A673 (cell line): ENCODE results near the gene TENM4. TPM values are rescaled to one million over a fixed set of nuclear protein-coding genes. Genes with fewer than 3 reads are reported as not detected.

Experiments
- BruUV-seq: library from RNA; stranded (reverse); fragments of 400-500 nt; replicated peaks from 2 replicates; lab custom pipeline; 2021; lab: Mats Ljungman, UMichigan
- CTCF ChIA-PET: fragments of 300-600 bp; sonication (Branson Sonifier 250); formaldehyde crosslinking; loops from one replicate; lab custom pipeline; 2022; ENCODE audit warnings: antibody characterized with exemption; lab: Charles Lee
- POLR2A ChIA-PET: fragments of 300-600 bp; sonication (Branson Sonifier 250); formaldehyde crosslinking; loops from one replicate; lab custom pipeline; 2022; ENCODE audit warnings: antibody characterized with exemption; ENCODE audit not compliant: low non-redundant PET; lab: Charles Lee
- DNase-seq: peaks from one replicate; pipeline ENCODE4 v3.0.0-alpha.2; 2015; ENCODE audit warnings: low spot score
- H3K27ac ChIP-seq: fragments of 200-600 bp; sonication (generic); 2 replicates; pipeline ENCODE4 v1.5.1; 2016; ENCODE audit warnings: mixed run types, low read depth, mild to moderate bottlenecking, mixed read lengths, antibody characterized with exemption, low read length; ENCODE audit not compliant: poor library complexity, severe bottlenecking
- H3K27me3 ChIP-seq: fragments of 200-600 bp; sonication (generic); replicated peaks from 2 replicates; pipeline ENCODE4 v1.6.1; 2017; ENCODE audit warnings: mixed run types, low read depth, mild to moderate bottlenecking, mixed read lengths, antibody characterized with exemption, low read length; ENCODE audit not compliant: insufficient read depth, poor library complexity
- H3K36me3 ChIP-seq: fragments of 200-600 bp; sonication (generic); 2 replicates; pipeline ENCODE4 v1.6.1; 2016; ENCODE audit warnings: mixed run types, mild to moderate bottlenecking, mixed read lengths, antibody characterized with exemption, low read length; ENCODE audit not compliant: insufficient read depth, poor library complexity, severe bottlenecking
- H3K4me1 ChIP-seq: fragments of 200-600 bp; sonication (generic); 2 replicates; pipeline ENCODE4 v1.6.1; 2017; ENCODE audit warnings: mixed run types, mild to moderate bottlenecking, mixed read lengths, antibody characterized with exemption, low read length; ENCODE audit not compliant: insufficient read depth, poor library complexity, severe bottlenecking
- H3K4me3 ChIP-seq: fragments of 200-600 bp; sonication (generic); 2 replicates; pipeline ENCODE4 v1.5.1; 2016; ENCODE audit warnings: low read depth, mixed run types, mild to moderate bottlenecking, mixed read lengths, low read length; ENCODE audit not compliant: poor library complexity, severe bottlenecking
- H3K9me3 ChIP-seq: fragments of 200-600 bp; sonication (generic); 2 replicates; pipeline ENCODE4 v1.6.1; 2016; ENCODE audit warnings: mixed run types, low read depth, mild to moderate bottlenecking, mixed read lengths, antibody characterized with exemption, low read length; ENCODE audit not compliant: poor library complexity, severe bottlenecking
- CTCF ChIP-seq: fragments of 300-800, 200-600 bp; sonication (generic); conservative IDR thresholded peaks from 2 replicates; pipeline ENCODE4 v1.5.1; 2017; ENCODE audit warnings: low read depth, mild to moderate bottlenecking, antibody characterized with exemption, low read length, moderate library complexity, mixed read lengths
- EZH2 ChIP-seq: fragments of 200-600 bp; sonication (generic); IDR thresholded peaks from 2 replicates; pipeline ENCODE4 v1.6.1; 2017; ENCODE audit warnings: borderline replicate concordance, low read depth, mild to moderate bottlenecking, mixed read lengths, antibody characterized with exemption, low read length; ENCODE audit not compliant: poor library complexity, severe bottlenecking
- intact Hi-C: fragments of 100-400 bp; cut with micrococcal nuclease; formaldehyde crosslinking; loops from one replicate; pipeline ENCODE4 v1.10.0; 2022; ENCODE audit not compliant: unreplicated experiment
- total RNA-seq: library from RNA; stranded (reverse); gene quantifications from 2 replicates; pipeline ENCODE4 v1.2.3, GENCODE V29; 2021

Gene TENM4
- total RNA-seq, 1 experiment from 2014 or later = 0.11 TPM

DNA sequence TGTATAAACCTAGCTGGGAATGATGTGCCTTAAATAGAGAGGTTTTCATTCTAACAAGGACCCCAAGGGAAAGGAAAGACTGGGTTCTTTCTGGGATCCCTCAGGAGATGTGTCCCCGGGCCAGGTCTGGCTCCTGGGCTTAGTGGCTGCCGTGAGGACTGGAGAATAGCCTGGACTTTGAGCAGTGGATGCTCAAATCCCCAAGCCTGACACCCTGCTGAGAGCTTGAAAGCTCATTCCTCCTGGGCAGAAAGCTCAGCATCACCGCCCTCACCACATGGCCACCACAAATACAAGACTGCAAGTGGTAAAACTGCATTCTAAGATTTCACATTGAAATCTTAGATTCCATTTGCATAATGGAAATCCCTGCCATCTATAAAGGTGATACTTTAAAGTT, 786.8 kb downstream of the TENM4 start:
- H3K4me1 ChIP-seq = no peaks in the 10 kb centered on the region
- ChIA-PET CTCF (no interaction called here), POLR2A (no interaction called here)
- no peaks in the 10 kb centered on the region for H3K27me3 ChIP-seq
- TF ChIP-seq EZH2 = no peak
- no peak overlapping the region for H3K4me3 ChIP-seq
- no TSS peak for BruUV-seq
- no peaks in the 10 kb centered on the region for H3K36me3 ChIP-seq
- H3K27ac ChIP-seq = no peak overlapping the region
- intact Hi-C loops = no loop called here
- DNase-seq = no peak
- H3K9me3 ChIP-seq = no peaks in the 10 kb centered on the region

- no peak overlapping the region for H3K4me3 ChIP-seq
- ChIA-PET CTCF (no interaction called here), POLR2A (interaction anchor here (0.9 kb wide), 1 partner anchor 20 kb away, joined by 3 read pairs; no protein-coding TSS in a partner anchor)
- no peaks in the 10 kb centered on the region for H3K36me3 ChIP-seq
- intact Hi-C loops = no loop called here
- no TSS peak for BruUV-seq
- no peaks in the 10 kb centered on the region for H3K4me1 ChIP-seq
- no peaks in the 10 kb centered on the region for H3K27me3 ChIP-seq
- no peak overlapping the region for H3K27ac ChIP-seq
- TF ChIP-seq CTCF (no peak), EZH2 (no peak)
- H3K9me3 ChIP-seq = no peaks in the 10 kb centered on the region
- no peak for DNase-seq
Measured at GRCh38 chr11:78653294-78653909, 787.4 kb downstream of the TENM4 start.

GRCh38 chr11:78652843-78653239, 788.0 kb downstream of the TENM4 start:
- TF ChIP-seq CTCF (no peak), EZH2 (no peak)
- ChIA-PET POLR2A (interaction anchor here (0.9 kb wide), 1 partner anchor 20 kb away, joined by 3 read pairs; no protein-coding TSS in a partner anchor), CTCF (no interaction called here)
- Histone ChIP-seq H3K27me3 (no peaks in the 10 kb centered on the region), H3K36me3 (no peaks in the 10 kb centered on the region), H3K9me3 (no peaks in the 10 kb centered on the region), H3K27ac (no peak overlapping the region), H3K4me1 (no peaks in the 10 kb centered on the region), H3K4me3 (no peak overlapping the region)
- DNase-seq = no peak
- no TSS peak for BruUV-seq
- intact Hi-C loops = no loop called here
